GM18909 (cell line): ENCODE measurements around the gene RBM33.
"Not testable (repeated sequence)": the region's sequence is repeated elsewhere in the genome, so short reads cannot be mapped to it uniquely, and the experiment has no call there.

Experiments
- ATAC-seq: cut with Tn5 transposase; IDR thresholded peaks from one replicate; pipeline ENCODE4 v1.9.1; 2021; ENCODE audit warnings: mild to moderate bottlenecking; ENCODE audit not compliant: unreplicated experiment, poor library complexity

The RBM33 gene

GRCh38 chr7:155644178-155644970 is at the start of gene RBM33:
Gene RBM33, plus strand, starts transcription at chr7:155644661. Its CDS starts 216 bp downstream, at chr7:155644877.
- ATAC-seq, result peak; percentile 86

GRCh38 chr7:155594961-155595366 is 49.5 kb upstream of the RBM33 start:
- no peak for ATAC-seq

- ATAC-seq, result no peak
Observed at GRCh38 chr7:155597753-155598140, 46.7 kb upstream of the RBM33 start.

GRCh38 chr7:155598810-155599210 is 45.7 kb upstream of the RBM33 start:
- peak; percentile 71 for ATAC-seq

- no peak for ATAC-seq
Observed at GRCh38 chr7:155602156-155602555, 42.3 kb upstream of the RBM33 start.

- ATAC-seq, result no peak
Observed at GRCh38 chr7:155602750-155603149, 41.7 kb upstream of the RBM33 start.

- no peak for ATAC-seq
Observed at GRCh38 chr7:155603205-155603857, 41.1 kb upstream of the RBM33 start.

- ATAC-seq, result no peak
Observed at GRCh38 chr7:155603858-155604503, 40.5 kb upstream of the RBM33 start.

- no peak for ATAC-seq
Observed at GRCh38 chr7:155604504-155604997, 39.9 kb upstream of the RBM33 start.

GRCh38 chr7:155609185-155609584 is 35.3 kb upstream of the RBM33 start:
- no peak for ATAC-seq

- ATAC-seq, result no peak
Observed at GRCh38 chr7:155610633-155611193, 33.7 kb upstream of the RBM33 start.

GRCh38 chr7:155611808-155612447 is 32.5 kb upstream of the RBM33 start:
- ATAC-seq, result no peak

GRCh38 chr7:155612658-155613057 is 31.8 kb upstream of the RBM33 start:
- ATAC-seq, result no peak

- not testable (repeated sequence) for ATAC-seq
Observed at GRCh38 chr7:155615085-155615484, 29.4 kb upstream of the RBM33 start.

GRCh38 chr7:155618708-155619633 is 25.5 kb upstream of the RBM33 start:
- ATAC-seq, result no peak

GRCh38 chr7:155619634-155620271 is 24.7 kb upstream of the RBM33 start:
- ATAC-seq, result no peak

- no peak for ATAC-seq
Observed at GRCh38 chr7:155620497-155620896, 24.0 kb upstream of the RBM33 start.

GRCh38 chr7:155621418-155621980 is 23.0 kb upstream of the RBM33 start:
- no peak for ATAC-seq
